Spleen (tissue), 7 donors: ENCODE measurements around the gene CACNA2D3.

Experiments used
- CTCF ChIP-seq, 11 experiments: fragments of 200-600 bp in 7 of 11; fragments of 450-650 bp in 4 of 11; sonication (generic) in 4 of 11; IDR thresholded peaks in 8 of 11; conservative IDR thresholded peaks in 3 of 11; 1 replicate in 7 of 11; 2 replicates in 4 of 11; pipeline versions ENCODE4 v1.4.0 to v1.8.0; 2016 to 2021; ENCODE audit warnings: antibody characterized with exemption in 11 of 11, inconsistent platforms in 4 of 11, mild to moderate bottlenecking in 1 of 11
- POLR2A ChIP-seq, 3 donors: fragments of 450-650 bp; IDR thresholded peaks; one replicate each; pipeline ENCODE4 v1.5.1; 2017; ENCODE audit warnings: antibody characterized with exemption in 3 of 3, mild to moderate bottlenecking in 1 of 3
- donor health status: DM: no; HTN: no; CAD: no; lungs with moderate emphysema.
- donor health status: DM: no; HTN: no; CAD: no.
- donor health status: DM: no; HTN: no; CAD: no.

GRCh38 chr3:54543446-54543845, 421.1 kb downstream of the CACNA2D3 start:
- no peak for TF ChIP-seq CTCF (IDR thresholded peaks at IDR 0.05 in 8 of 11, conservative IDR thresholded peaks at IDR 0.05 in 3 of 11)
- TF ChIP-seq POLR2A (IDR thresholded peaks at IDR 0.05), result no peak
